ENCODE data around the gene C1QB. TPM values are rescaled to one million over a fixed set of nuclear protein-coding genes. Genes with fewer than 3 reads are reported as not detected.

Gene C1QB
- total RNA-seq, 1 donor: 0.72 TPM

- H3K4me3 ChIP-seq (ENCODE audit: insufficient read depth, low read length): no peak overlapping the region
- no peak for TF ChIP-seq CTCF (IDR thresholded peaks at IDR 0.05; ENCODE audit: extremely low read depth, low read depth, low read length)
These were observed 28.7 kb downstream of the C1QB start for GRCh38 chr1:22681556-22682276.

GRCh38 chr1:22683547-22683946 lies 30.5 kb downstream of the C1QB start:
- Histone ChIP-seq H3K4me3 (ENCODE audit: insufficient read depth, low read length) (no peak overlapping the region), H3K27me3 (ENCODE audit: insufficient read depth, low read length) (peaks cover 21% of the 10 kb centered on the region), H4K20me1 (ENCODE audit: insufficient read depth, low read length) (no peaks in the 10 kb centered on the region), H3K79me2 (ENCODE audit: insufficient read depth, low read length) (no peaks in the 10 kb centered on the region), H3K36me3 (ENCODE audit: insufficient read depth, low read length) (no peaks in the 10 kb centered on the region), H3K4me2 (ENCODE audit: insufficient read depth, low read length) (no peak overlapping the region), H3K27ac (ENCODE audit: low read depth, low read length) (no peak overlapping the region), H3K4me1 (ENCODE audit: insufficient read depth, low read length) (no peaks in the 10 kb centered on the region), H3K9me3 (ENCODE audit: low read depth, low read length) (no peaks in the 10 kb centered on the region), H2AFZ (ENCODE audit: low read length) (no peak overlapping the region)
- peak; percentile 73 for DNase-seq (ENCODE audit: insufficient read length, low spot score, missing footprints)
- TF ChIP-seq CTCF (IDR thresholded peaks at IDR 0.05; ENCODE audit: extremely low read depth, low read depth, low read length): no peak

More at GRCh38 chr1:22681556-22682276, 28.7 kb downstream of the C1QB start:
- Histone ChIP-seq H2AFZ (ENCODE audit: low read length) (no peak overlapping the region), H3K79me2 (ENCODE audit: insufficient read depth, low read length) (no peaks in the 10 kb centered on the region), H3K4me1 (ENCODE audit: insufficient read depth, low read length) (no peaks in the 10 kb centered on the region), H3K27ac (ENCODE audit: low read depth, low read length) (no peak overlapping the region), H4K20me1 (ENCODE audit: insufficient read depth, low read length) (no peaks in the 10 kb centered on the region), H3K36me3 (ENCODE audit: insufficient read depth, low read length) (no peaks in the 10 kb centered on the region), H3K27me3 (ENCODE audit: insufficient read depth, low read length) (peaks cover 21% of the 10 kb centered on the region), H3K4me2 (ENCODE audit: insufficient read depth, low read length) (no peak overlapping the region), H3K9me3 (ENCODE audit: low read depth, low read length) (no peaks in the 10 kb centered on the region)
- DNase-seq (ENCODE audit: insufficient read length, low spot score, missing footprints): no peak

GRCh38 chr1:22685591-22686059 lies 32.6 kb downstream of the C1QB start:
- H3K9me3 ChIP-seq (ENCODE audit: low read depth, low read length): no peaks in the 10 kb centered on the region
- no peak overlapping the region for H3K4me2 ChIP-seq (ENCODE audit: insufficient read depth, low read length)
- H3K36me3 ChIP-seq (ENCODE audit: insufficient read depth, low read length): no peaks in the 10 kb centered on the region
- no peak overlapping the region for H3K27ac ChIP-seq (ENCODE audit: low read depth, low read length)
- no peaks in the 10 kb centered on the region for H3K79me2 ChIP-seq (ENCODE audit: insufficient read depth, low read length)
- H3K4me3 ChIP-seq (ENCODE audit: insufficient read depth, low read length): no peak overlapping the region
- no peaks in the 10 kb centered on the region for H4K20me1 ChIP-seq (ENCODE audit: insufficient read depth, low read length)
- peaks cover 8% of the 10 kb centered on the region for H3K4me1 ChIP-seq (ENCODE audit: insufficient read depth, low read length)
- no peak for DNase-seq (ENCODE audit: insufficient read length, low spot score, missing footprints)
- H3K27me3 ChIP-seq (ENCODE audit: insufficient read depth, low read length): peaks cover 21% of the 10 kb centered on the region
- no peak for TF ChIP-seq CTCF (IDR thresholded peaks at IDR 0.05; ENCODE audit: extremely low read depth, low read depth, low read length)
- H2AFZ ChIP-seq (ENCODE audit: low read length): no peak overlapping the region

GRCh38 chr1:22687191-22687590 lies 34.2 kb downstream of the C1QB start:
- Histone ChIP-seq H3K27ac (ENCODE audit: low read depth, low read length) (no peak overlapping the region), H2AFZ (ENCODE audit: low read length) (no peak overlapping the region), H3K27me3 (ENCODE audit: insufficient read depth, low read length) (peaks cover 18% of the 10 kb centered on the region), H3K36me3 (ENCODE audit: insufficient read depth, low read length) (no peaks in the 10 kb centered on the region), H3K4me2 (ENCODE audit: insufficient read depth, low read length) (no peak overlapping the region), H3K4me1 (ENCODE audit: insufficient read depth, low read length) (peaks cover 8% of the 10 kb centered on the region), H4K20me1 (ENCODE audit: insufficient read depth, low read length) (no peaks in the 10 kb centered on the region), H3K9me3 (ENCODE audit: low read depth, low read length) (no peaks in the 10 kb centered on the region), H3K79me2 (ENCODE audit: insufficient read depth, low read length) (no peaks in the 10 kb centered on the region), H3K4me3 (ENCODE audit: insufficient read depth, low read length) (no peak overlapping the region)
- TF ChIP-seq CTCF (IDR thresholded peaks at IDR 0.05; ENCODE audit: extremely low read depth, low read depth, low read length): no peak
- no peak for DNase-seq (ENCODE audit: insufficient read length, low spot score, missing footprints)

Data from osteoblast (primary cell).